K562 (cell line): Measurements from ENCODE around the gene TRAPPC12. TPM values are rescaled to one million over a fixed set of nuclear protein-coding genes. Genes with fewer than 3 reads are reported as not detected.

ENCODE experiments used
- FOXK1 ChIP-seq: sonication (generic); formaldehyde crosslinking; IDR thresholded peaks from 2 replicates; pipeline ENCODE4 v1.8.0; 2022; ENCODE audit warnings: missing genetic modification reagents, mild to moderate bottlenecking, borderline replicate concordance
- HCFC1 ChIP-seq: IDR thresholded peaks from 2 replicates; pipeline ENCODE4 v1.6.1; 2012; ENCODE audit warnings: low read depth, low read length, improper control_type of control experiment
- JUN ChIP-seq, 2 experiments: sonication (generic) in 1 of 2; formaldehyde crosslinking in 1 of 2; IDR thresholded peaks; 2 replicates each; pipeline versions ENCODE4 v1.6.1 to v1.8.0; 2012 to 2022; ENCODE audit warnings: borderline replicate concordance in 2 of 2, mild to moderate bottlenecking in 2 of 2, improper control_type of control experiment in 1 of 2, low read depth in 1 of 2, low read length in 1 of 2, missing genetic modification reagents in 1 of 2
- SMARCE1 ChIP-seq: fragments of 450-650 bp; IDR thresholded peaks from 2 replicates; pipeline ENCODE4 v1.7.1; 2016; ENCODE audit warnings: mild to moderate bottlenecking
- TOE1 ChIP-seq, 2 experiments: fragments of 450-650 bp in 1 of 2; sonication (generic) in 1 of 2; formaldehyde crosslinking in 1 of 2; IDR thresholded peaks; 2 replicates each; pipeline versions ENCODE4 v1.7.1 to v1.8.0; 2016 to 2022; ENCODE audit warnings: borderline replicate concordance in 2 of 2, mild to moderate bottlenecking in 2 of 2, antibody characterized with exemption in 1 of 2, inconsistent platforms in 1 of 2, low read depth in 1 of 2, missing genetic modification reagents in 1 of 2, moderate library complexity in 1 of 2
- ZNF707 ChIP-seq: fragments of 250-450 bp; sonication (Bioruptor Pico); conservative IDR thresholded peaks from 2 replicates; pipeline ENCODE4 v1.8.0; 2022; ENCODE audit warnings: inconsistent platforms, mild to moderate bottlenecking, moderate library complexity
- polyA plus RNA-seq, 8 experiments: library from polyadenylated mRNA; depleted of rRNA in 4 of 8; stranded (reverse) in 5 of 8; unstranded in 3 of 8; fragments of >200 nt; fragmentation: Nextera tagmentation in 2 of 8; fragmentation: Illumina TruSeq in 1 of 8; extraction: Ambion mirVana in 2 of 8; extraction: Trizol in 1 of 8; gene quantifications; 2 replicates each; pipeline versions ENCODE4 v1.2.1 to v1.2.3, GENCODE V29; 2011 to 2014; ENCODE audit warnings: inconsistent platforms in 1 of 8, missing spikeins in 1 of 8
- total RNA-seq, 7 experiments: library from RNA; depleted of rRNA in 6 of 7; stranded (reverse); fragments of >200 nt in 6 of 7; fragmentation: Illumina TruSeq in 2 of 7; extraction: Trizol in 2 of 7; gene quantifications; 2 replicates each; pipeline versions ENCODE4 v1.2.1 to v1.2.3, GENCODE V29; 2011 to 2021; ENCODE audit warnings: low replicate concordance in 1 of 7
- TF ChIP-seq, protein P1 (sequence below), 2 experiments: fragments of 450-650 bp in 1 of 2; sonication (generic) in 1 of 2; formaldehyde crosslinking in 1 of 2; IDR thresholded peaks; 2 replicates each; pipeline versions ENCODE4 v1.7.1 to v1.9.0; 2016 to 2022; ENCODE audit warnings: inconsistent platforms in 1 of 2, mild to moderate bottlenecking in 1 of 2, missing genetic modification reagents in 1 of 2
- TF ChIP-seq, protein P2 (sequence below), 2 experiments: IDR thresholded peaks; 2 replicates each; pipeline ENCODE4 v1.6.1; 2011; ENCODE audit warnings: borderline replicate concordance in 1 of 2, control low read depth in 1 of 2, low read depth in 1 of 2, low read length in 1 of 2, mild to moderate bottlenecking in 1 of 2, mixed read lengths in 1 of 2, moderate library complexity in 1 of 2; ENCODE audit not compliant: insufficient read depth in 1 of 2, insufficient read length in 1 of 2, poor library complexity in 1 of 2, severe bottlenecking in 1 of 2; ENCODE audit errors: extremely low read depth in 1 of 2
- TF ChIP-seq, protein P3 (sequence below), 3 experiments: IDR thresholded peaks in 2 of 3; conservative IDR thresholded peaks in 1 of 3; 2 replicates each; pipeline ENCODE4 v1.5.1; 2011 to 2012; ENCODE audit warnings: low read length in 3 of 3, mild to moderate bottlenecking in 3 of 3, control low read depth in 2 of 3, improper control_type of control experiment in 1 of 3, inconsistent platforms in 1 of 3, low read depth in 1 of 3, mixed read lengths in 1 of 3, moderate library complexity in 1 of 3; ENCODE audit not compliant: insufficient read depth in 2 of 3

The TRAPPC12 gene
- total and polyA plus RNA-seq, 9 of the 15 experiments (the other 6 are each of a cell fraction or from before 2014, with no cell fraction given), result 8.0 to 75.2 (median 39.1) TPM

DNA sequence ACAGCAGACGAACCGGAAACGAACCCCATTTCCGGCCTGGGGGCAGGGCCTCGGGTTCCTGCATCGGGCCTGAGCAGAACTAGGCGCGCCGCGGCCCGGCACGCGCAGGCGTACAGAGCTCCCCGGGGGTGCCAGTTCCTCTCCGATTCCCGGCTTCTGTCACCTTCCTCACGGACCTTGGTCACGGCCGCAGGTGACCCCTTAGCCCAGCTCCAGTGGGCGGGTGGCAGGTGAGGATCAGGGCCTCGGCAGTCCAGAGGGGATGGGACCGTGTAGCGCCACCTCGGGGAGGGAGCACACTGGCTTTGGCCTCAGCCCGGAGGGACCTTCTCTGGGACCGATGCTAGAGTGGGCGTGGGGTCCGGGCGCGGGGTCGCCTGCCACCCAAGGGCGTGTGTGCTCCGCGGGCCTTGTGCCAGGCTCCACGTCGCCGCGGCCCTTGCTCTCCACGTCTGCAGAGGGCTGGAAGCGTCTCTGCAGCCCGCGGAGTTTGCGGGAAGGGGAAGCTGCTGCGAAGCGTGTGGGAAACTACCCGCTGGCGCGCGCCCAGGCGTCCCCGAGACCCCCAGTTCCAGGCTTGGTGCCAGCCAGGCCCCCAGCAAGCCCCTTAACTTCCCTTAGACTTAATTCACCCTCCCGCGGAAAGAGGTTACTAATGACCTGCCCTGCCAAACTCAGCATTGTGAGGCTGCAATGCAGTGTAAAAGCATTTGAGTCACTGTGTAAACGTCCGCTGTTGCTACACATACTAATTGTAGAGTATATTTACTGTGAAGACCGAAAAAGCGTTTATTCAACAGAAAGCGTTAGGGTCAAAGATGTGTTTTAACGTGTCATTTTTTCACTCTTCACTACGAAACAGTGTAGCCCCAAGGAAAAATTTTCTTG lies at the start of gene TRAPPC12 (continued):
- TF ChIP-seq, protein P1, sequence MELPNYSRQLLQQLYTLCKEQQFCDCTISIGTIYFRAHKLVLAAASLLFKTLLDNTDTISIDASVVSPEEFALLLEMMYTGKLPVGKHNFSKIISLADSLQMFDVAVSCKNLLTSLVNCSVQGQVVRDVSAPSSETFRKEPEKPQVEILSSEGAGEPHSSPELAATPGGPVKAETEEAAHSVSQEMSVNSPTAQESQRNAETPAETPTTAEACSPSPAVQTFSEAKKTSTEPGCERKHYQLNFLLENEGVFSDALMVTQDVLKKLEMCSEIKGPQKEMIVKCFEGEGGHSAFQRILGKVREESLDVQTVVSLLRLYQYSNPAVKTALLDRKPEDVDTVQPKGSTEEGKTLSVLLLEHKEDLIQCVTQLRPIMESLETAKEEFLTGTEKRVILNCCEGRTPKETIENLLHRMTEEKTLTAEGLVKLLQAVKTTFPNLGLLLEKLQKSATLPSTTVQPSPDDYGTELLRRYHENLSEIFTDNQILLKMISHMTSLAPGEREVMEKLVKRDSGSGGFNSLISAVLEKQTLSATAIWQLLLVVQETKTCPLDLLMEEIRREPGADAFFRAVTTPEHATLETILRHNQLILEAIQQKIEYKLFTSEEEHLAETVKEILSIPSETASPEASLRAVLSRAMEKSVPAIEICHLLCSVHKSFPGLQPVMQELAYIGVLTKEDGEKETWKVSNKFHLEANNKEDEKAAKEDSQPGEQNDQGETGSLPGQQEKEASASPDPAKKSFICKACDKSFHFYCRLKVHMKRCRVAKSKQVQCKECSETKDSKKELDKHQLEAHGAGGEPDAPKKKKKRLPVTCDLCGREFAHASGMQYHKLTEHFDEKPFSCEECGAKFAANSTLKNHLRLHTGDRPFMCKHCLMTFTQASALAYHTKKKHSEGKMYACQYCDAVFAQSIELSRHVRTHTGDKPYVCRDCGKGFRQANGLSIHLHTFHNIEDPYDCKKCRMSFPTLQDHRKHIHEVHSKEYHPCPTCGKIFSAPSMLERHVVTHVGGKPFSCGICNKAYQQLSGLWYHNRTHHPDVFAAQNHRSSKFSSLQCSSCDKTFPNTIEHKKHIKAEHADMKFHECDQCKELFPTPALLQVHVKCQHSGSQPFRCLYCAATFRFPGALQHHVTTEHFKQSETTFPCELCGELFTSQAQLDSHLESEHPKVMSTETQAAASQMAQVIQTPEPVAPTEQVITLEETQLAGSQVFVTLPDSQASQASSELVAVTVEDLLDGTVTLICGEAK (IDR thresholded peaks at IDR 0.05), result peak; percentile 97
- TF ChIP-seq, protein P1 (CRISPR knock-in tag; IDR thresholded peaks at IDR 0.05), result no peak
- TF ChIP-seq TOE1 (IDR thresholded peaks at IDR 0.05; ENCODE audit: borderline replicate concordance) (peak; percentile 62), TOE1 (CRISPR knock-in tag; IDR thresholded peaks at IDR 0.05; ENCODE audit: borderline replicate concordance, low read depth) (no peak), SMARCE1 (peak; percentile 62), JUN (IDR thresholded peaks at IDR 0.05; ENCODE audit: borderline replicate concordance, low read depth, low read length) (0 out of 2 replicates have a peak, but pooled peaks have one; percentile 43), JUN (CRISPR knock-in tag; IDR thresholded peaks at IDR 0.05; ENCODE audit: borderline replicate concordance) (no peak), FOXK1 (CRISPR knock-in tag) (peak; percentile 70), HCFC1 (peak; percentile 58), ZNF707 (CRISPR knock-in tag) (no peak)
- TF ChIP-seq, protein P2, sequence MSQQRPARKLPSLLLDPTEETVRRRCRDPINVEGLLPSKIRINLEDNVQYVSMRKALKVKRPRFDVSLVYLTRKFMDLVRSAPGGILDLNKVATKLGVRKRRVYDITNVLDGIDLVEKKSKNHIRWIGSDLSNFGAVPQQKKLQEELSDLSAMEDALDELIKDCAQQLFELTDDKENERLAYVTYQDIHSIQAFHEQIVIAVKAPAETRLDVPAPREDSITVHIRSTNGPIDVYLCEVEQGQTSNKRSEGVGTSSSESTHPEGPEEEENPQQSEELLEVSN (IDR thresholded peaks at IDR 0.05; ENCODE audit: borderline replicate concordance in 1 of 2, extremely low read depth in 1 of 2, insufficient read depth in 1 of 2, insufficient read length in 1 of 2, low read depth in 1 of 2, low read length in 1 of 2, poor library complexity in 1 of 2, severe bottlenecking in 1 of 2), result peak; percentile 6 to 25
- TF ChIP-seq, protein P3, sequence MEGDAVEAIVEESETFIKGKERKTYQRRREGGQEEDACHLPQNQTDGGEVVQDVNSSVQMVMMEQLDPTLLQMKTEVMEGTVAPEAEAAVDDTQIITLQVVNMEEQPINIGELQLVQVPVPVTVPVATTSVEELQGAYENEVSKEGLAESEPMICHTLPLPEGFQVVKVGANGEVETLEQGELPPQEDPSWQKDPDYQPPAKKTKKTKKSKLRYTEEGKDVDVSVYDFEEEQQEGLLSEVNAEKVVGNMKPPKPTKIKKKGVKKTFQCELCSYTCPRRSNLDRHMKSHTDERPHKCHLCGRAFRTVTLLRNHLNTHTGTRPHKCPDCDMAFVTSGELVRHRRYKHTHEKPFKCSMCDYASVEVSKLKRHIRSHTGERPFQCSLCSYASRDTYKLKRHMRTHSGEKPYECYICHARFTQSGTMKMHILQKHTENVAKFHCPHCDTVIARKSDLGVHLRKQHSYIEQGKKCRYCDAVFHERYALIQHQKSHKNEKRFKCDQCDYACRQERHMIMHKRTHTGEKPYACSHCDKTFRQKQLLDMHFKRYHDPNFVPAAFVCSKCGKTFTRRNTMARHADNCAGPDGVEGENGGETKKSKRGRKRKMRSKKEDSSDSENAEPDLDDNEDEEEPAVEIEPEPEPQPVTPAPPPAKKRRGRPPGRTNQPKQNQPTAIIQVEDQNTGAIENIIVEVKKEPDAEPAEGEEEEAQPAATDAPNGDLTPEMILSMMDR (IDR thresholded peaks at IDR 0.05 in 2 of 3, conservative IDR thresholded peaks at IDR 0.05 in 1 of 3; ENCODE audit: insufficient read depth in 2 of 3, low read depth in 1 of 3, low read length in 3 of 3), result peak; percentile 53 to 67 (median 53)
